Endothelial cell of umbilical vein (primary cell): ENCODE data around the gene KCNG3. TPM values are rescaled to one million over a fixed set of nuclear protein-coding genes. Genes with fewer than 3 reads are reported as not detected.

ENCODE experiments used
- BruUV-seq: library from RNA; stranded (reverse); fragments of 400-500 nt; replicated peaks from 2 replicates; lab custom pipeline; 2021; lab: Mats Ljungman, UMichigan
- CTCF ChIA-PET: fragments of 300-600, 350-600 bp; sonication (Branson Sonifier 250); formaldehyde crosslinking; loops from one replicate; lab custom pipeline; 2021; ENCODE audit warnings: antibody characterized with exemption, inconsistent platforms; lab: Charles Lee
- POLR2A ChIA-PET: fragments of 300-600, 350-600 bp; sonication (Branson Sonifier 250); formaldehyde crosslinking; loops from one replicate; lab custom pipeline; 2021; ENCODE audit warnings: antibody characterized with exemption, inconsistent platforms; lab: Charles Lee
- DNase-seq: peaks from one replicate; pipeline ENCODE4 v3.0.0-alpha.2; 2011; ENCODE audit warnings: low read depth, low spot score
- FAIRE-seq: peaks from 2 replicates; lab custom pipeline; 2011; peaks lifted over from hg19 to GRCh38; lab: Jason Lieb, UNC
- H2AFZ ChIP-seq: 2 replicates; pipeline ENCODE4 v1.6.0; 2012; ENCODE audit warnings: low read depth, low read length, control low read depth, inconsistent platforms
- H3K27ac ChIP-seq: 2 replicates; pipeline ENCODE4 v1.5.1; 2011; ENCODE audit warnings: low read depth, mild to moderate bottlenecking, control low read depth, low read length, moderate library complexity; ENCODE audit not compliant: insufficient read depth
- H3K27me3 ChIP-seq, 2 experiments: 2 replicates each; pipeline versions ENCODE4 v1.6.0 to v1.6.1; 2011; ENCODE audit warnings: low read length in 2 of 2, mixed read lengths in 1 of 2; ENCODE audit not compliant: control insufficient read depth in 2 of 2, insufficient read depth in 2 of 2
- H3K36me3 ChIP-seq, 2 experiments: 2 replicates in 1 of 2; 3 replicates in 1 of 2; pipeline ENCODE4 v1.5.1; 2011; ENCODE audit warnings: low read length in 2 of 2, mild to moderate bottlenecking in 1 of 2, moderate library complexity in 1 of 2; ENCODE audit not compliant: control insufficient read depth in 2 of 2, insufficient read depth in 2 of 2; ENCODE audit errors: extremely low read depth in 1 of 2
- H3K4me1 ChIP-seq: 3 replicates; pipeline ENCODE4 v1.5.1; 2011; ENCODE audit warnings: mild to moderate bottlenecking, low read length; ENCODE audit not compliant: control insufficient read depth, insufficient read depth; ENCODE audit errors: extremely low read depth
- H3K4me2 ChIP-seq: 2 replicates; pipeline ENCODE4 v1.6.1; 2011; ENCODE audit warnings: low read length, control low read depth, mixed read lengths; ENCODE audit not compliant: insufficient read depth
- H3K4me3 ChIP-seq, 3 experiments: fragments of 200-600 bp in 1 of 3; sonication (generic), shearing (Covaris generic) in 1 of 3; replicated peaks in 1 of 3; 2 replicates each; pipeline ENCODE4 v1.5.1; 2011 to 2016; ENCODE audit warnings: control low read depth in 3 of 3, low read length in 3 of 3, mild to moderate bottlenecking in 2 of 3, inconsistent platforms in 1 of 3, low read depth in 1 of 3, moderate library complexity in 1 of 3; ENCODE audit not compliant: insufficient read depth in 1 of 3
- H3K79me2 ChIP-seq: 2 replicates; pipeline ENCODE4 v1.6.0; 2012; ENCODE audit warnings: low read length, inconsistent platforms; ENCODE audit not compliant: control insufficient read depth, insufficient read depth
- H3K9ac ChIP-seq: replicated peaks from 2 replicates; pipeline ENCODE3; 2011; ENCODE audit warnings: low read length, control low read depth; ENCODE audit not compliant: insufficient read depth; ENCODE audit errors: extremely low read depth
- H3K9me1 ChIP-seq: replicated peaks from 3 replicates; pipeline ENCODE4 v1.6.0; 2011; ENCODE audit warnings: mild to moderate bottlenecking, low read length; ENCODE audit not compliant: control insufficient read depth, insufficient read depth; ENCODE audit errors: extremely low read depth
- H3K9me3 ChIP-seq: replicated peaks from 2 replicates; pipeline ENCODE4 v1.5.1; 2012; ENCODE audit warnings: low read length, inconsistent platforms; ENCODE audit not compliant: control insufficient read depth, insufficient read depth
- H4K20me1 ChIP-seq: replicated peaks from 2 replicates; pipeline ENCODE3; 2011; ENCODE audit warnings: mild to moderate bottlenecking, low read length; ENCODE audit not compliant: control insufficient read depth, insufficient read depth; ENCODE audit errors: extremely low read depth
- EZH2 ChIP-seq: IDR thresholded peaks from 2 replicates; pipeline ENCODE4 v1.6.1; 2012; ENCODE audit warnings: borderline replicate concordance, low read depth, mild to moderate bottlenecking, moderate library complexity, low read length, inconsistent platforms; ENCODE audit not compliant: severe bottlenecking
- MYC ChIP-seq: IDR thresholded peaks from one replicate; pipeline ENCODE4 v1.6.1; 2011; ENCODE audit warnings: mild to moderate bottlenecking, low read depth, low read length
- POLR2A ChIP-seq: IDR thresholded peaks from 2 replicates; pipeline ENCODE4 v1.6.1; 2012; ENCODE audit warnings: low read depth, mild to moderate bottlenecking, control low read depth, low read length
- POLR2AphosphoS5 ChIP-seq: IDR thresholded peaks from 2 replicates; pipeline ENCODE4 v1.6.1; 2012; ENCODE audit warnings: low read depth, mild to moderate bottlenecking, control low read depth, low read length, moderate library complexity; ENCODE audit not compliant: insufficient read depth
- dilution Hi-C: fragments of 300-500 bp; cut with MboI; formaldehyde crosslinking; loops from one replicate; pipeline ENCODE4 v1.15.0; 2019; ENCODE audit warnings: low sequenced_read_pairs; ENCODE audit not compliant: extremely low pct_ligation_motif_present
- intact Hi-C: fragments of 100-400 bp; cut with micrococcal nuclease; formaldehyde crosslinking; loops from one replicate; pipeline ENCODE4 v1.10.0; 2022
- polyA plus RNA-seq, 4 experiments: library from polyadenylated mRNA; depleted of rRNA in 3 of 4; stranded (reverse) in 3 of 4; unstranded in 1 of 4; fragments of >200 nt; gene quantifications; 2 replicates each; pipeline versions ENCODE4 v1.2.1 to v1.2.3, GENCODE V29; 2011 to 2012; ENCODE audit warnings: missing spikeins in 1 of 4
- total RNA-seq: library from RNA; stranded (reverse); gene quantifications from 2 replicates; pipeline ENCODE4 v1.2.3, GENCODE V29; 2021
- TF ChIP-seq, protein P1 (sequence below): IDR thresholded peaks from 2 replicates; pipeline ENCODE4 v1.6.1; 2011; ENCODE audit not compliant: insufficient read depth, insufficient read length
- TF ChIP-seq, protein P2 (sequence below), 2 donors: IDR thresholded peaks; 1 replicate in 1 of 2; 2 replicates in 1 of 2; pipeline ENCODE4 v1.5.1; 2011; ENCODE audit warnings: low read length in 2 of 2, mild to moderate bottlenecking in 2 of 2, moderate library complexity in 2 of 2, control low read depth in 1 of 2, inconsistent platforms in 1 of 2, low read depth in 1 of 2; ENCODE audit not compliant: insufficient read depth in 1 of 2; ENCODE audit errors: extremely low read depth in 1 of 2

KCNG3 gene
- total and polyA plus RNA-seq, 2 donors (not counting 3 experiments of a cell fraction or from before 2014, with no cell fraction given) = 0.15 TPM; not detected in 1

DNA sequence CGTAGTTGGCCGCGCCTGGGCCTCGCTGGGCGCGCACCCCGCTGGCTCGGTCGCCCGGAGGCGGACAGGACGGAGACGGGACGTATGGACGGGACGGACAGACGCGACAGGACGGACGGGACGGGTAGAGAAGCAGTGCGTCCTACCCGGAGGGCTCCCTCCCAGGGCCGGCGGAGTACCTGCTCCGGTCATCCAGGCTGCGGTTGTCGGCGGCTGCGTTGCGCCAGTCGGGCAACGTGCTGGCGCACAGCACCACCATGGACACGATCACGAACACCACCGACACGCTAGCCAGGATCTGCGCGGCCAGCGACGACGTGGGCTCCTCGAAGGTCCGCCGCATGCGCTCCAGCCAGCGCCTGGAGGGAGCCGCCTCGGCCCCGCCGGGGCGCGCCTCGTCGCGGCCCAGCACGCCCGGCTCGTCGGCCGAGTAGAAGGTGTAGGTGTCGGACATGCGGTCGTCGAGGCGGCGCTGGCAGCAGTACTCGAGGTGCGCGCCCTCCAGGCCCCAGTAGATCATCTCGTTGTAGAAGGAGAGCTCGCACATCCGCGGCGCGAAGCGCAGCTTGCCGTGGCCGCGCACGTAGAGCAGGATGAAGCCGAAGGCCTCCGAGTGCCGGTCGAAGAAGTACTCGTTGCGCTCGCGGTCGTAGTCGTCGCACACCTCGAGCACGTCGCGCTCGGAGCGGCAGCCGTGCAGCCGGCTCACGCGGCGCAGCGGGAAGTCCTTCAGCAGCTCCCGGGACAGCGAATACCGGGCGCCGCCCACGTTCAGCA, 903 bp downstream of the KCNG3 start:
- H3K9me1 ChIP-seq = no peaks in the 10 kb centered on the region
- ChIA-PET CTCF (interaction anchor here (1.5 to 1.7 kb wide), 2 partner anchors 168 to 170 kb away, joined by 5 to 8 read pairs; no protein-coding TSS in a partner anchor), POLR2A (no interaction called here)
- peaks cover 13 to 23% of the 10 kb centered on the region in 2 experiments for H3K27me3 ChIP-seq
- dilution Hi-C loops = no loop called here
- H3K4me2 ChIP-seq = no peak overlapping the region
- no peaks in the 10 kb centered on the region for H4K20me1 ChIP-seq
- no TSS peak for BruUV-seq
- no peaks in the 10 kb centered on the region for H3K9me3 ChIP-seq
- H3K9ac ChIP-seq = no peak overlapping the region
- TF ChIP-seq, protein P1, sequence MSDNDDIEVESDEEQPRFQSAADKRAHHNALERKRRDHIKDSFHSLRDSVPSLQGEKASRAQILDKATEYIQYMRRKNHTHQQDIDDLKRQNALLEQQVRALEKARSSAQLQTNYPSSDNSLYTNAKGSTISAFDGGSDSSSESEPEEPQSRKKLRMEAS = no peak
- TF ChIP-seq MYC (no peak), EZH2 (peak; percentile 94), POLR2AphosphoS5 (no peak), POLR2A (no peak)
- TF ChIP-seq, protein P2, sequence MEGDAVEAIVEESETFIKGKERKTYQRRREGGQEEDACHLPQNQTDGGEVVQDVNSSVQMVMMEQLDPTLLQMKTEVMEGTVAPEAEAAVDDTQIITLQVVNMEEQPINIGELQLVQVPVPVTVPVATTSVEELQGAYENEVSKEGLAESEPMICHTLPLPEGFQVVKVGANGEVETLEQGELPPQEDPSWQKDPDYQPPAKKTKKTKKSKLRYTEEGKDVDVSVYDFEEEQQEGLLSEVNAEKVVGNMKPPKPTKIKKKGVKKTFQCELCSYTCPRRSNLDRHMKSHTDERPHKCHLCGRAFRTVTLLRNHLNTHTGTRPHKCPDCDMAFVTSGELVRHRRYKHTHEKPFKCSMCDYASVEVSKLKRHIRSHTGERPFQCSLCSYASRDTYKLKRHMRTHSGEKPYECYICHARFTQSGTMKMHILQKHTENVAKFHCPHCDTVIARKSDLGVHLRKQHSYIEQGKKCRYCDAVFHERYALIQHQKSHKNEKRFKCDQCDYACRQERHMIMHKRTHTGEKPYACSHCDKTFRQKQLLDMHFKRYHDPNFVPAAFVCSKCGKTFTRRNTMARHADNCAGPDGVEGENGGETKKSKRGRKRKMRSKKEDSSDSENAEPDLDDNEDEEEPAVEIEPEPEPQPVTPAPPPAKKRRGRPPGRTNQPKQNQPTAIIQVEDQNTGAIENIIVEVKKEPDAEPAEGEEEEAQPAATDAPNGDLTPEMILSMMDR (IDR thresholded peaks at IDR 0.05; ENCODE audit: extremely low read depth in 1 of 2, insufficient read depth in 1 of 2, low read depth in 1 of 2, low read length in 2 of 2) = no peak
- no peak overlapping the region for H3K27ac ChIP-seq
- intact Hi-C loops = no loop called here
- H3K4me1 ChIP-seq = peaks cover 6% of the 10 kb centered on the region
- no peak for DNase-seq
- H2AFZ ChIP-seq = peak overlapping the region; percentile 82
- no peak overlapping the region for H3K4me3 ChIP-seq
- no peak for FAIRE-seq
- no peaks in the 10 kb centered on the region for H3K79me2 ChIP-seq
- H3K36me3 ChIP-seq = no peaks in the 10 kb centered on the region
